Forelimb muscle (tissue), 1 donor: ENCODE data around the gene OR10H1. TPM values are rescaled to one million over a fixed set of nuclear protein-coding genes. Genes with fewer than 3 reads are reported as not detected.
"Not testable (repeated sequence)": the region's sequence is repeated elsewhere in the genome, so short reads cannot be mapped to it uniquely, and the experiment has no call there.

ENCODE experiments used
- DNase-seq: peaks from one replicate; pipeline ENCODE4 v3.0.0-alpha.2; 2013; ENCODE audit warnings: low read depth
- polyA plus RNA-seq: library from polyadenylated mRNA; unstranded; fragments of 120-200 nt; gene quantifications from one replicate; pipeline ENCODE4 v1.2.1, GENCODE V29; 2013; ENCODE audit not compliant: insufficient read length

OR10H1 gene
- polyA plus RNA-seq, 1 donor: 0.04 TPM

DNA sequence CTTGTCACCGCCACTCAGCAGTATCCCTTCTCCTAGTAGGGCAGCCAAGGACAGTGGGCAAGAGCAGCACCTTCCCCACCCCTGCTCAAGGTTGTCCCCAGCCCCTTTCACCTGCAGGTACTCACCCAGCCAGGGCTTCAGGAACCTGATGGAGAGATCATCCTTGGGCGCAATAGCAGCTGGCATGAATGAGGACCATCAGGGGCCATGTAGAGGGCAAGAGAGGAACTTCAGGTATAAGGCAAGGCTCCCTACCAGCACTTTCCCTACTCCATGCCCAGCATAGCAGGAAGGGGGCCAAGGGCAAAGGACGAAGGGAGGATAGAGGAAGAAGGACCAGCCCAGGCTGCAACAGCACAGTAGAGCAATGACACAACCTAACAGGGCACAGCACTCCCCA, 41.3 kb downstream of the OR10H1 start:
- DNase-seq: not testable (repeated sequence)

DNA sequence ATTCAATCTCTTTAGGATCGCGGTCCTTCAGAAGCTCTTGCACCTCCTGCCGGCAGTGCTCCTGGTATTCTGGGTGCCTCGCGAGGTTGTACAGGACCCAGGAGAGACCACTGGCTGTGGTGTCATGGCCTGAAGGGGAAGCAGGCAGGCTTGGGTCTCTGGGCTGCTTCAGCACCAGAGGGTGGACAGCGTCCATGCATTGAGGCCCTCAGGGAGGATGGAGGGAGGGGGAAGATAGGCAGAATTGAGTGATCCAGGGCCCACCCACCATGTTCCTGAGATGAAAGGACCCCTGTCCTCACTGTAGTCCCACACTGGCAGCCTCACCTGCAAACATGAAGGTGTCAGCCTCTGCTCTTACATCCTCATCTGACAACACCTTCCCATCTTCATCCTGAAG, 45.9 kb downstream of the OR10H1 start:
- no peak for DNase-seq

DNA sequence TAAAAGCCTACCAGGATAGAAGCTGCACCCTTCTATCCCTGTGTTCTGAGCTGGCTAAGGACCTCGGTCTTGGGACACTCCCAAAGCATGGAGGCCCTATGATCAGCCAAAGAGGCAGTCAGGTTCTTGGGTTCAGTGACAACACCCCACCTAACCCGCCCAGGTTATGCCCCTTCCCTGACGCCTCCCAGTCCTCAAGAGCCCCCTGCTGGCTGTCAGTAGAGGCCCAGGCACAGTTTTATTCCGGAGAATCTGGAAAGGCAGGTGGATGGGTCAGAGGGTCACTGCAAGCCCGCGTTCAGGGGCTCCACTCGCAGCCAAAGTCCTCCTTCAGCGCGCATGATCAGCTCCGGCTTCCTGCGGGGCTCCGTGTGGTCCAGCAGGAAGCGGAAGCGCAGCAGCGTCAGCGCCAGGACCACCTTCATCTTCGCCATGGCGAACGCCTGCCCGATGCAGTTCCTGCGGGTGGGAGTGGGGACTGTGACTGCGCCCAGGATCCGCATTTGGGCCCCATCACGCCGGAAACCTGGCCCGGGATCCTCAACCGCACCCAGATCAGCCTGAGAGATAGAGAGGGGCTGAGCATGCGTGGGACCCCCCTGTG, 55.4 kb downstream of the OR10H1 start:
- no peak for DNase-seq

DNA sequence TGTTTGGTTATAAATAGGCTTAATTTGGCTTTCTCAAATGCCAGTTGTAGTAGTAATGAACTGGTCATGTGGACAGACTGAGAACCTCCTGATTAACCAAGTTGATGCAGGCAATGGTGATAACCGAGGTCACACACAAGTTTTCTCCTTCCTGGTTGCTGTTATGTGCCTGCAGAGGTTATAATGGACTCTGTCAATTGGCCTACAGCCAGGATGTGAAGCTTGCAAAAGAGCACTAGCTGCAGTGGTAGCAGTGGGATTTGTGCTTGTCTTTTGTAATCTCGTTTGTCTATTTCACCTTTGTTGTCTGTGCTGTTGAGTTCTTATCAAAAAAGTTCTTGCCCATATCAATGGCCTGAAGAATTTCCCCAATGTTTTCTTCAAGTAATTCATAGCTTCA, 57.1 kb downstream of the OR10H1 start:
- DNase-seq: no peak

Other genes with a start within 250 kb of the OR10H1 start
- gene CYP4F8, start 200.4 kb downstream of the OR10H1 start, polyA plus RNA-seq: not detected
- gene CYP4F3, start 174.8 kb downstream of the OR10H1 start, polyA plus RNA-seq: 0.24 TPM
- 0.62 TPM for gene CYP4F12, start 142.6 kb downstream of the OR10H1 start, polyA plus RNA-seq
- gene OR10H2, start 87.6 kb downstream of the OR10H1 start, polyA plus RNA-seq: not detected
- gene OR10H3, start 77.7 kb downstream of the OR10H1 start, polyA plus RNA-seq: not detected
- 0.04 TPM for gene OR10H5, start 28.0 kb downstream of the OR10H1 start, polyA plus RNA-seq
- gene CYP4F2, start 82.4 kb upstream of the OR10H1 start, polyA plus RNA-seq: not detected
- not detected for gene CYP4F11, start 118.9 kb upstream of the OR10H1 start, polyA plus RNA-seq
- not detected for gene OR10H4, start 133.3 kb upstream of the OR10H1 start, polyA plus RNA-seq